DOHH2 (cell line): ENCODE measurements around the gene COL4A1.

ENCODE experiments used
- H3F3A ChIP-seq: fragments of 200-600 bp; sonication (generic), shearing (Covaris generic); 2 replicates; pipeline ENCODE4 v1.6.0; 2016; ENCODE audit warnings: antibody characterized with exemption, mild to moderate bottlenecking; ENCODE audit not compliant: control insufficient read depth, insufficient read depth
- H3K27ac ChIP-seq: fragments of 200-600 bp; sonication (generic); 2 replicates; pipeline ENCODE4 v1.5.1; 2014; ENCODE audit warnings: low read depth, mild to moderate bottlenecking, low read length, moderate library complexity
- H3K27me3 ChIP-seq: fragments of 200-600 bp; sonication (generic); 2 replicates; pipeline ENCODE4 v1.6.1; 2014; ENCODE audit warnings: mild to moderate bottlenecking, low read length, mixed read lengths; ENCODE audit not compliant: control insufficient read depth
- H3K36me3 ChIP-seq: fragments of 200-600 bp; sonication (generic); 2 replicates; pipeline ENCODE4 v1.6.1; 2014; ENCODE audit warnings: mild to moderate bottlenecking, low read length, moderate library complexity, mixed read lengths; ENCODE audit not compliant: control insufficient read depth
- H3K4me1 ChIP-seq: fragments of 200-600 bp; sonication (generic); 2 replicates; pipeline ENCODE4 v1.6.1; 2014; ENCODE audit warnings: mild to moderate bottlenecking, low read length, mixed read lengths; ENCODE audit not compliant: control insufficient read depth
- H3K4me2 ChIP-seq: fragments of 200-600 bp; sonication (generic); 2 replicates; pipeline ENCODE4 v1.6.0; 2014; ENCODE audit warnings: mild to moderate bottlenecking, low read length, moderate library complexity
- H3K4me3 ChIP-seq: fragments of 200-600 bp; sonication (generic); 2 replicates; pipeline ENCODE4 v1.5.1; 2014; ENCODE audit warnings: mild to moderate bottlenecking, low read length, mixed read lengths
- H3K79me2 ChIP-seq: fragments of 200-600 bp; sonication (generic); 2 replicates; pipeline ENCODE4 v1.6.1; 2014; ENCODE audit warnings: mild to moderate bottlenecking, low read length, mixed read lengths; ENCODE audit not compliant: control insufficient read depth
- H3K9me2 ChIP-seq: fragments of 200-600 bp; sonication (generic); replicated peaks from 2 replicates; pipeline ENCODE4 v1.6.1; 2014; ENCODE audit warnings: mild to moderate bottlenecking, low read length, mixed read lengths; ENCODE audit not compliant: control insufficient read depth
- H3K9me3 ChIP-seq: fragments of 200-600 bp; sonication (generic); 2 replicates; pipeline ENCODE4 v1.6.1; 2014; ENCODE audit warnings: antibody characterized with exemption, low read length, mixed read lengths; ENCODE audit not compliant: control insufficient read depth, insufficient read depth
- H4K20me1 ChIP-seq: fragments of 200-600 bp; sonication (generic); 2 replicates; pipeline ENCODE4 v1.6.0; 2014; ENCODE audit warnings: low read depth, mild to moderate bottlenecking, antibody characterized with exemption, low read length, moderate library complexity; ENCODE audit not compliant: control insufficient read depth, insufficient read depth
- EZH2phosphoT487 ChIP-seq: fragments of 200-600 bp; sonication (generic); IDR thresholded peaks from 2 replicates; pipeline ENCODE4 v1.6.1; 2017; ENCODE audit warnings: borderline replicate concordance, mild to moderate bottlenecking, antibody characterized with exemption, low read length, moderate library complexity, mixed read lengths
- TF ChIP-seq, protein P1 (sequence below): fragments of 200-600 bp; sonication (generic); IDR thresholded peaks from one replicate; pipeline ENCODE4 v1.5.1; 2014; ENCODE audit warnings: antibody characterized with exemption, mild to moderate bottlenecking, low read depth, low read length; ENCODE audit not compliant: poor library complexity, severe bottlenecking

COL4A1 gene

GRCh38 chr13:110164706-110165105 is 142.3 kb downstream of the COL4A1 start:
- H3K4me1 ChIP-seq, result no peaks in the 10 kb centered on the region
- H4K20me1 ChIP-seq, result no peaks in the 10 kb centered on the region
- H3K27me3 ChIP-seq, result no peaks in the 10 kb centered on the region
- TF ChIP-seq, protein P1, sequence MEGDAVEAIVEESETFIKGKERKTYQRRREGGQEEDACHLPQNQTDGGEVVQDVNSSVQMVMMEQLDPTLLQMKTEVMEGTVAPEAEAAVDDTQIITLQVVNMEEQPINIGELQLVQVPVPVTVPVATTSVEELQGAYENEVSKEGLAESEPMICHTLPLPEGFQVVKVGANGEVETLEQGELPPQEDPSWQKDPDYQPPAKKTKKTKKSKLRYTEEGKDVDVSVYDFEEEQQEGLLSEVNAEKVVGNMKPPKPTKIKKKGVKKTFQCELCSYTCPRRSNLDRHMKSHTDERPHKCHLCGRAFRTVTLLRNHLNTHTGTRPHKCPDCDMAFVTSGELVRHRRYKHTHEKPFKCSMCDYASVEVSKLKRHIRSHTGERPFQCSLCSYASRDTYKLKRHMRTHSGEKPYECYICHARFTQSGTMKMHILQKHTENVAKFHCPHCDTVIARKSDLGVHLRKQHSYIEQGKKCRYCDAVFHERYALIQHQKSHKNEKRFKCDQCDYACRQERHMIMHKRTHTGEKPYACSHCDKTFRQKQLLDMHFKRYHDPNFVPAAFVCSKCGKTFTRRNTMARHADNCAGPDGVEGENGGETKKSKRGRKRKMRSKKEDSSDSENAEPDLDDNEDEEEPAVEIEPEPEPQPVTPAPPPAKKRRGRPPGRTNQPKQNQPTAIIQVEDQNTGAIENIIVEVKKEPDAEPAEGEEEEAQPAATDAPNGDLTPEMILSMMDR, result no peak
- no peak for TF ChIP-seq EZH2phosphoT487
- no peak overlapping the region for H3K4me2 ChIP-seq
- H3K4me3 ChIP-seq, result no peak overlapping the region
- H3K9me2 ChIP-seq, result no peaks in the 10 kb centered on the region
- no peaks in the 10 kb centered on the region for H3K9me3 ChIP-seq
- no peak overlapping the region for H3K27ac ChIP-seq
- H3K36me3 ChIP-seq, result no peaks in the 10 kb centered on the region
- no peaks in the 10 kb centered on the region for H3F3A ChIP-seq
- no peaks in the 10 kb centered on the region for H3K79me2 ChIP-seq

DNA sequence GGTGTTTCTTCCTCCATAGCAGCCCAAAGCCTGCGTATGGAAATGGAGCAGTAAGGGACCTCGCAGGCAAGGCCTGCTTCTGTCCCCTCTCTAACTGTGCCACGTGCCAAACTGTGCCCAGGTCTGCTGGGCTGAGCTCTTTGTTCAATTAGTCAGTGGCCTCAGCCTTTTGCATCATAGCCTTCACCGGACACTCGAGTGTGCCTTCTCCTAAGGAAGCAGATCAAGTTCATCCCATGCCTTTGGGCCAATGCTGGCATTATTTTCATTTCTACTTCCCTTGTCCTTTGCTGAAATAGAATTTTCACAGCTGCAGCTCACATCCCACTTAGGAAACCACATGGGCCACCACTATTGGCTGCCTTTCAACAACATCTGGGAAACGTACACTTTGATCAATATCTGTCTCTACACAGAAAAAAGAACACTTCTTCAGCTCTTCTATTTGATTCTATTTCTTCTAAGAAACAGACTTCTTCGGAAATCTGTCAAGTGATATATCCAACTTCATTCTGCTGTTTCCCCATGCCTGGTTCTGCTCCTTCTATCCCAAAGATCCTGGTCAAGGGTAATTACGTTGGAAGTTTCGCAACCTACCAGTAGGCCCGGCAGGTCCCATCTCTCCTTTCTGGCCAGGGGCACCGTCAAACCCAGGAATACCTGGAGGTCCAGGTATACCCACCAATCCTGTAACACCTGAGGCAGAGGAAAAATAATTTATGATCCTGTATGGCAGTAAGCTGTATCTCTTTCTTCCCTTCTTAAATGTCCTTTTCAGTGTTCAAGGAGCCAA is 143.9 kb downstream of the COL4A1 start:
- Histone ChIP-seq H3K27me3 (no peaks in the 10 kb centered on the region), H3K79me2 (no peaks in the 10 kb centered on the region), H3K36me3 (no peaks in the 10 kb centered on the region)

DNA sequence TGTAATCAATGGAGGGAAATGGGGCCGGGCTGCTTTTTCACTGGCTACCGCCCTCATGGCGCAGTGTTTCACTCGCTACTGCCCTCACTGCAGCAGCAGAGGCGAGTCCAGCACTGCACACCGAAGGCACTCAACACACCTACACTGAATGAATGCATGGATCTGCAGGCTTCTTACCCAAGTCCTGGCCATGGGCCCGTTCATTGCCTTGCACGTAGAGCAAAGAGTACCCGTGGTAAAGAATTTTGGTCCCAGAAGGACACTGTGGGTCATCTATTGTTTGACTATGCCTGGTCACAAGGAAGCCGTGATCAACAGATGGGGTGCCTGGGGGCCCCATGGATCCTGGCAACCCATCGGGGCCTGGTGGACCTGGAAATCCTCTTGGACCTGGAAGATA is 144.9 kb downstream of the COL4A1 start:
- H3K27me3 ChIP-seq, result no peaks in the 10 kb centered on the region
- H3K4me1 ChIP-seq, result no peaks in the 10 kb centered on the region
- no peak overlapping the region for H3K4me2 ChIP-seq
- H3K79me2 ChIP-seq, result no peaks in the 10 kb centered on the region
- TF ChIP-seq, protein P1, result no peak
- no peak for TF ChIP-seq EZH2phosphoT487
- no peak overlapping the region for H3K4me3 ChIP-seq
- H3K9me3 ChIP-seq, result no peaks in the 10 kb centered on the region
- H3K36me3 ChIP-seq, result no peaks in the 10 kb centered on the region
- no peaks in the 10 kb centered on the region for H3K9me2 ChIP-seq
- H4K20me1 ChIP-seq, result no peaks in the 10 kb centered on the region
- H3F3A ChIP-seq, result no peaks in the 10 kb centered on the region
- no peak overlapping the region for H3K27ac ChIP-seq

More for the DNA sequence above, 143.9 kb downstream of the COL4A1 start:
- Histone ChIP-seq H3K4me1 (no peaks in the 10 kb centered on the region), H3K4me2 (no peak overlapping the region), H3F3A (no peaks in the 10 kb centered on the region), H3K9me3 (no peaks in the 10 kb centered on the region), H3K4me3 (no peak overlapping the region), H4K20me1 (no peaks in the 10 kb centered on the region), H3K27ac (no peak overlapping the region), H3K9me2 (no peaks in the 10 kb centered on the region)
- TF ChIP-seq, protein P1, result no peak
- no peak for TF ChIP-seq EZH2phosphoT487
